RWPE1 (cell line): Measurements from ENCODE around the gene CALHM2.
A peak's percentile ranks its signal among the peaks of the same experiment; 100 is the strongest.

ENCODE experiments used
- CTCF ChIA-PET: fragments of 350-600 bp; sonication (Branson Sonifier 250); formaldehyde crosslinking; extraction: SDS; loops from one replicate; lab custom pipeline; 2021; lab: Yijun Ruan, JAX
- POLR2A ChIA-PET: fragments of 400-600 bp; formaldehyde crosslinking; extraction: SDS; loops from one replicate; lab custom pipeline; 2020; ENCODE audit warnings: antibody characterized with exemption; ENCODE audit not compliant: low non-redundant PET; lab: Yijun Ruan, JAX
- DNase-seq: peaks from one replicate; pipeline ENCODE4 v3.0.0; 2012; ENCODE audit warnings: low spot score
- H3K27ac ChIP-seq: fragments of 450-650 bp; 2 replicates; pipeline ENCODE4 v1.5.1; 2017
- TF ChIP-seq, protein P1 (sequence below): fragments of 450-650 bp; conservative IDR thresholded peaks from 2 replicates; pipeline ENCODE4 v1.5.1; 2017; ENCODE audit warnings: low read depth, mild to moderate bottlenecking

CALHM2 gene

DNA sequence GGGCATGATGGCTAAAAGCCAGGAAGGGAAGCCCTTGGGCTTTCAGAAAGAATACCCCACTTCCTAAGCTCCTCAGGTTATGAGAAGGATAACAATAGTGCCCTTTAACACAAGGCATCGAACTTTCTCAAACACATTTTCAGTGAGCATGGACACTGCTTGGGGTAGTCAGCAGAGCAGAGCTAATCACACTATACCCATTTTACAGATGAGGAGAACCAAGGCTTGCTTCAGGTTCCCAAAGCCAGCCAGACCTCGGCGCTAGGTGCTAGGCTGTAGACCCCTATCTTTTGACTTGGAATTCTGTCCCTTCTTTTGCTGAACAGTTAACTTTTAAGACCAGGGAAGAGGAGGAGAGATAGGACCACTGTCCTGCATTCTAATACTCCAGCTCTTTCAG, 43.2 kb upstream of the CALHM2 start:
- no peak overlapping the region for H3K27ac ChIP-seq
- ChIA-PET CTCF (interaction anchor here (1.2 kb wide), 1 partner anchor 12 kb away, joined by 3 read pairs; no protein-coding TSS in a partner anchor), POLR2A (no interaction called here)
- DNase-seq: no peak
- TF ChIP-seq, protein P1, sequence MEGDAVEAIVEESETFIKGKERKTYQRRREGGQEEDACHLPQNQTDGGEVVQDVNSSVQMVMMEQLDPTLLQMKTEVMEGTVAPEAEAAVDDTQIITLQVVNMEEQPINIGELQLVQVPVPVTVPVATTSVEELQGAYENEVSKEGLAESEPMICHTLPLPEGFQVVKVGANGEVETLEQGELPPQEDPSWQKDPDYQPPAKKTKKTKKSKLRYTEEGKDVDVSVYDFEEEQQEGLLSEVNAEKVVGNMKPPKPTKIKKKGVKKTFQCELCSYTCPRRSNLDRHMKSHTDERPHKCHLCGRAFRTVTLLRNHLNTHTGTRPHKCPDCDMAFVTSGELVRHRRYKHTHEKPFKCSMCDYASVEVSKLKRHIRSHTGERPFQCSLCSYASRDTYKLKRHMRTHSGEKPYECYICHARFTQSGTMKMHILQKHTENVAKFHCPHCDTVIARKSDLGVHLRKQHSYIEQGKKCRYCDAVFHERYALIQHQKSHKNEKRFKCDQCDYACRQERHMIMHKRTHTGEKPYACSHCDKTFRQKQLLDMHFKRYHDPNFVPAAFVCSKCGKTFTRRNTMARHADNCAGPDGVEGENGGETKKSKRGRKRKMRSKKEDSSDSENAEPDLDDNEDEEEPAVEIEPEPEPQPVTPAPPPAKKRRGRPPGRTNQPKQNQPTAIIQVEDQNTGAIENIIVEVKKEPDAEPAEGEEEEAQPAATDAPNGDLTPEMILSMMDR: no peak

DNA sequence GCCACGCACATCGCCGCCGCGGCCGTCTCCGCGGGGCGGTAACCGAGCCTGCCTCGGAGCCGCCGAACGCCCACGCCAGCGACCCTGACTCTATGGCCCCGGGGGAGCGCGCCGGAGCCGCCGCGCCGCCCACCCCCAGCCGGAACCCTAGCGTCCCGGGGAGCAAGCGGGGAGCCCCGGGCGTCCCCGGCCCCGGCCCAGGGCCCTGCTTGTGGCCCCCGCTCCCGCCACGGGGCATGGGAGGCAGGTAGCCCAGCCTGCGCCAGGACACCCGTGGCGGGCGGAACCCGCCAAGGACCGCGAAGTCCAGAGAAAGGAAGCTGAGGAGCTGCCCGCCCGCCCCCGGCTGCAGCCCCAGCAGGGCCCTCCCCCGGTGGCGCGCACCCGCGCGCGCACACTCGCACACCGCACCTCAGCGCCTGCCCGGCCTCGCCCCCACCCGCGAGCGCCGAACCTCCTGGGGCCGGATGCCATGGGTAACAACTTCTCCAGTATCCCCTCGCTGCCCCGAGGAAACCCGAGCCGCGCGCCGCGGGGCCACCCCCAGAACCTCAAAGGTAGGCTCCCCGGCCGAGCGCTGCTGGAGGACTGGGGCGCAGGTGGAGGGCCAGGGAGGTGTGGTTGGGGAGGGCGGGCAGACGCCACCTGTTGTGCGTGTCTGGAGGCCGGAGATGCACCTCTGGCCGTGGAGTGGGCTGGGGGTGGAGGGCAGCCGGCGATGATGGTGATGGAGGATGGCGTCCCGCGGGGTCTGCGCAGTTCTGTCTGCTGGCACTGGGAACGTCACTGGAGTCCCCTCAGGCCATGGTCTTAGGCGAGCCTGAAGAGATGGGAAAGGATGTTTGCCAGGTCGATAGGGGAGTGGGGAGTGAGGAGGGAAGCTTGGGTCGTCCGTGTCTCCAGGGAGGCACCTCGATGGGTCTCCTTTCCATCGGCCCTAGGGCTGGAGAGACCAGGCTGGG, 42.0 kb upstream of the CALHM2 start:
- peak; percentile 29 for DNase-seq
- TF ChIP-seq, protein P1: no peak
- no peak overlapping the region for H3K27ac ChIP-seq
- ChIA-PET POLR2A (no interaction called here), CTCF (interaction anchor here (0.6 to 1.7 kb wide), 5 partner anchors 13 to 342 kb away, joined by 3 to 8 read pairs (median 3); no protein-coding TSS in a partner anchor)

DNA sequence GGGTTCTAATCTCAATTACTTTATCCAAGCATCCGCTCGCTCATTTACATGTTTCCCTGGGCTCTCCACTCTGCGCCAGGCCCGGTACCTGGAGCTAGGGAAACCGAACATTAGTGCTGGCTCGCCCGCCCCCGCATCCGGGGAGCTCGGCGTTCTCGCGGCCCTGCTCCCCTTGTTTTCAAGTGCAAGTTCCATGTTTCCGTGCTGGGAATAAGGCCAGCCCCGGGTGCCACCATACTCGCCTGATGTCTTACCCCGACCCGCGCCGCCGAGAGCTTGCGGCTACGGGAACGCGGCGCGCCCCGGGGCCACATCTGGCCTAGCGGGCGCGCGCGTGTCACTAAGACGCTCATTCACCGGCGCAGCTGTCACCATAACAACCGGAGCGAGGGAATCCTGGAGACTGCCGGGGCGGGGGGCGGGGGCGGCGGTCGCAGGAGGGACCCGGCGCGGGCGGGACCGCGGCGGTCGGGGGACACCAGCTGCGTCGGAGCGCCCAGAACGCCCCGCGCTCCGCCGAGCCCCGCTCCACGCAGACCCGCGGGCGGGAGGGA, 41.3 kb upstream of the CALHM2 start, which contains the start of gene NEURL1:
NEURL1 (plus strand) TSS at position 344 of the 554 bp plus-strand sequence. CDS start 683 bp downstream, outside the sequence.
- no peak for DNase-seq
- H3K27ac ChIP-seq: no peak within 1 kb of the TSS
- ChIA-PET POLR2A (interaction anchor here (0.6 to 0.7 kb wide), 2 partner anchors 91 to 643 kb away, joined by 3 read pairs; no protein-coding TSS in a partner anchor), CTCF (interaction anchor here (0.7 to 1.7 kb wide), 4 partner anchors 12 to 193 kb away, joined by 3 to 8 read pairs (median 5); no protein-coding TSS in a partner anchor)
- TF ChIP-seq, protein P1: no peak

- H3K27ac ChIP-seq: no peak overlapping the region
- DNase-seq: no peak
- TF ChIP-seq, protein P1: no peak
- ChIA-PET CTCF (interaction anchor here (0.7 to 1.7 kb wide), 3 partner anchors 13 to 194 kb away, joined by 3 to 8 read pairs (median 6); no protein-coding TSS in a partner anchor), POLR2A (interaction anchor here (0.6 to 0.7 kb wide), 2 partner anchors 92 to 643 kb away, joined by 3 read pairs; no protein-coding TSS in a partner anchor)
These were observed 40.6 kb upstream of the CALHM2 start for GRCh38 chr10:103492655-103493261.

DNA sequence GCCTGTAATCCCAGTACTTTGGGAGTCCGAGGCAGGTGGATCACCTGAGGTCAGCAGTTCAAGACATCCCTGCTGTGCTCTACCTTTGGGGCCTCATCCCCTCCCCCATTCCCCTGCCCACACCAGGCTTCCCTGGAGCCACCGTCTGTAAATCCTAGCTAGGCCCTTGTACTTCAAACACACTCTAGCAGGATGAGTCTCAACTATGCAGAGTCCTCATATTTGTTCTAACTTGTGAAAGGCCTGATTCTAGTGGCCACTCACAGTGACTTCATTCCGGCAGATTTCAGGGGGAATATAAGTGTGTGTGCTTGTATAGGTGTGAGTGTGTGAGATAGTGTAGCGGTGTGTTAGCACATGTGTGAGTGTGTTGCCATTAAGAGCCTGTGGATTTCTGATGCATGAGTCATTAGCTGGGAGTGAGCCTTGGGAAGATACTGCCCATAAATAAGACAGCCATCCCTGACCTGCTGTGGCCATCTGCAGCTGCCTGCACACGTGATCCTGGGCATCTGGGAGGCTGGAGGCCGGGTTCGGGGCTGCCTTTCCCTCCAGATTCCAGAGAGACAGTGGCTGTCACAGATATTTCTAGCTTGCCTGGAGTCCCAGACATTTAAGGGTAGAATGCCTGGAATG, 39.7 kb upstream of the CALHM2 start:
- CTCF ChIA-PET: interaction anchor here (1.1 to 1.5 kb wide), 2 partner anchors 75 kb away, joined by 4 to 6 read pairs; no protein-coding TSS in a partner anchor
- peak overlapping the region; percentile 43 for H3K27ac ChIP-seq
- peak; percentile 88 for DNase-seq
- TF ChIP-seq, protein P1: no peak
- POLR2A ChIA-PET: interaction anchor here (0.7 kb wide), 1 partner anchor 363 kb away, joined by 3 read pairs; no protein-coding TSS in a partner anchor
